Duodenal mucosa (tissue), 2 donors: Measurements from ENCODE around the gene ITIH3.
"Not testable (repeated sequence)": the region's sequence is repeated elsewhere in the genome, so short reads cannot be mapped to it uniquely, and the experiment has no call there.

Source experiments
- H3K27ac ChIP-seq: one replicate; pipeline ENCODE4 v1.7.0; 2013; ENCODE audit warnings: low read depth, low read length
- H3K27me3 ChIP-seq, 2 donors: one replicate each; pipeline ENCODE4 v1.7.0; 2013; ENCODE audit warnings: low read length in 2 of 2, control low read depth in 1 of 2; ENCODE audit not compliant: insufficient read depth in 2 of 2, control insufficient read depth in 1 of 2
- H3K36me3 ChIP-seq, 2 donors: one replicate each; pipeline ENCODE4 v1.7.0; 2013; ENCODE audit warnings: low read length in 2 of 2, control low read depth in 1 of 2; ENCODE audit not compliant: insufficient read depth in 2 of 2, control insufficient read depth in 1 of 2
- H3K4me1 ChIP-seq, 2 donors: one replicate each; pipeline ENCODE4 v1.7.0; 2013; ENCODE audit warnings: low read length in 2 of 2, control low read depth in 1 of 2; ENCODE audit not compliant: insufficient read depth in 2 of 2, control insufficient read depth in 1 of 2
- H3K4me3 ChIP-seq, 2 donors: one replicate each; pipeline ENCODE4 v1.7.0; 2013; ENCODE audit warnings: low read length in 2 of 2, low read depth in 1 of 2
- H3K9ac ChIP-seq, 2 donors: one replicate each; pipeline ENCODE4 v1.7.0; 2013; ENCODE audit warnings: low read length in 2 of 2, low read depth in 1 of 2
- H3K9me3 ChIP-seq, 2 donors: one replicate each; pipeline ENCODE4 v1.7.0; 2013; ENCODE audit warnings: low read length in 2 of 2, control low read depth in 1 of 2; ENCODE audit not compliant: control insufficient read depth in 1 of 2

Gene ITIH3

GRCh38 chr3:52773361-52774065 lies 21.1 kb upstream of the ITIH3 start:
- no peak overlapping the region for H3K9ac ChIP-seq
- no peak overlapping the region for H3K27ac ChIP-seq
- H3K4me3 ChIP-seq = no peak overlapping the region
- no peaks in the 10 kb centered on the region for H3K36me3 ChIP-seq
- no peaks in the 10 kb centered on the region for H3K27me3 ChIP-seq
- H3K4me1 ChIP-seq = peaks cover 18 to 21% of the 10 kb centered on the region in 2 donors
- no peaks in the 10 kb centered on the region for H3K9me3 ChIP-seq

GRCh38 chr3:52774066-52774713 lies 20.4 kb upstream of the ITIH3 start:
- Histone ChIP-seq H3K36me3 (no peaks in the 10 kb centered on the region), H3K27me3 (no peaks in the 10 kb centered on the region), H3K9ac (no peak overlapping the region), H3K27ac (no peak overlapping the region), H3K4me3 (no peak overlapping the region), H3K4me1 (peaks cover 18 to 21% of the 10 kb centered on the region in 2 donors), H3K9me3 (no peaks in the 10 kb centered on the region)

GRCh38 chr3:52774901-52775864 lies 19.4 kb upstream of the ITIH3 start:
- no peaks in the 10 kb centered on the region for H3K27me3 ChIP-seq
- H3K36me3 ChIP-seq = no peaks in the 10 kb centered on the region
- no peak overlapping the region for H3K4me3 ChIP-seq
- H3K27ac ChIP-seq = no peak overlapping the region
- peaks cover 8 to 13% of the 10 kb centered on the region in 2 donors for H3K4me1 ChIP-seq
- H3K9ac ChIP-seq = no peak overlapping the region
- H3K9me3 ChIP-seq = no peaks in the 10 kb centered on the region

GRCh38 chr3:52775877-52776276 lies 18.7 kb upstream of the ITIH3 start:
- Histone ChIP-seq H3K27ac (no peak overlapping the region), H3K4me3 (no peak overlapping the region), H3K9me3 (no peaks in the 10 kb centered on the region), H3K9ac (no peak overlapping the region), H3K4me1 (peaks cover 6 to 13% of the 10 kb centered on the region in 2 donors), H3K27me3 (no peaks in the 10 kb centered on the region), H3K36me3 (no peaks in the 10 kb centered on the region)

GRCh38 chr3:52776486-52776885 lies 18.1 kb upstream of the ITIH3 start:
- not testable (repeated sequence) for H3K36me3 ChIP-seq, H3K27me3 ChIP-seq, H3K4me3 ChIP-seq, H3K9me3 ChIP-seq, H3K9ac ChIP-seq, H3K27ac ChIP-seq
- peaks cover 3 to 13% of the 10 kb centered on the region in 2 donors for H3K4me1 ChIP-seq

- H3K27ac ChIP-seq = no peak within 1 kb of the TSS
Observed at GRCh38 chr3:52777127-52777958, 17.3 kb upstream of the ITIH3 start, which contains the start of gene ITIH1. ITIH1 (plus strand) TSS chr3:52777599; CDS start chr3:52777616, 17 bp downstream.

GRCh38 chr3:52777959-52778805 lies 16.4 kb upstream of the ITIH3 start:
- no peak overlapping the region for H3K27ac ChIP-seq
- no peak overlapping the region for H3K4me3 ChIP-seq
- H3K9ac ChIP-seq = no peak overlapping the region
- no peaks in the 10 kb centered on the region for H3K9me3 ChIP-seq
- no peaks in the 10 kb centered on the region for H3K27me3 ChIP-seq
- H3K36me3 ChIP-seq = no peaks in the 10 kb centered on the region
- peaks cover 0 to 13% of the 10 kb centered on the region in 2 donors for H3K4me1 ChIP-seq

More at GRCh38 chr3:52777127-52777958, 17.3 kb upstream of the ITIH3 start, which contains the start of gene ITIH1:
- H3K9ac ChIP-seq = no peak within 1 kb of the TSS
- no peaks in the 10 kb centered on the region for H3K9me3 ChIP-seq
- peaks cover 0 to 13% of the 10 kb centered on the region in 2 donors for H3K4me1 ChIP-seq
- H3K27me3 ChIP-seq = no peaks in the 10 kb centered on the region
- H3K36me3 ChIP-seq = no peaks in the 10 kb centered on the region
- no peak within 1 kb of the TSS for H3K4me3 ChIP-seq

- Histone ChIP-seq H3K27ac (no peak overlapping the region), H3K4me1 (peaks cover 0 to 13% of the 10 kb centered on the region in 2 donors), H3K36me3 (no peaks in the 10 kb centered on the region), H3K9ac (no peak overlapping the region), H3K9me3 (no peaks in the 10 kb centered on the region), H3K27me3 (no peaks in the 10 kb centered on the region), H3K4me3 (no peak overlapping the region)
Observed at GRCh38 chr3:52779011-52779836, 15.4 kb upstream of the ITIH3 start.
